ENCODE data around the gene SOCS3.

The SOCS3 gene

DNA sequence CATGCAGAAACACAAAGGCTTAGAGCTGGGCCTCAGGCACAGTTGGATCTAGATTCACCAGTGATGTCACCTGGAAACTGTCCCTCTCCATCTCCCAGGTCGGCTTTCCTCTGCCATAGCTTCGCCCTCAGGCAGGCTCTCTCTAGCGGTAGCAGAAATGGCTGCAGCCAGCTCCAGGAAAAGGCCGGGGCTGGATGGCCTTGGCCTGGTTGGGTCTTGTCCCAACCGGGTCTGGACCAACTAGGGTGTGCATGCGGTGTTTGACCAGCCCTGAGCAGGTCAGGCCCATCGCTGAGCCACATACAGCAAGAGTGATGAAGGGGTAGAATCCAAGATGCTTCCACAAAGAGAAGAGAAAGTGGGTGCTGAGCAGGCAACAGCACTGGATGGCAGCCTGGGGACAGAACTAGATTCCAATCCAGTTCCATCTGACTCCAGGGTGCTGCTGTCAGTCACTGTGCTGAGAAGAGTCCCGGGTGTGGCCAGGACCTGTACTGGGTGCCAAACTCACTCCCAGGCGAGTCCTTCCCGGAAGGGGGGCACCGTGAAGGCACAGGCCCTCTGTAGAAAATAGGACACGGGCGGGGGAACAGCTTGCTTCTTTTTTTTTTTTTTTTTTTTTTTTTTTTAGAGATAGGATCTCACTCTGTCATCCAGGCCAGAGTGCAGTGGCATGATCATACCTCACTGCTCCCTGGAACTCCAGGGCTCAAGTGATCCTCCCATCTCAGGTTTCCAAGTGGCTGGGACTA, 51.8 kb downstream of the SOCS3 start:
- DNase-seq (ENCODE audit: low read depth), result no peak

DNA sequence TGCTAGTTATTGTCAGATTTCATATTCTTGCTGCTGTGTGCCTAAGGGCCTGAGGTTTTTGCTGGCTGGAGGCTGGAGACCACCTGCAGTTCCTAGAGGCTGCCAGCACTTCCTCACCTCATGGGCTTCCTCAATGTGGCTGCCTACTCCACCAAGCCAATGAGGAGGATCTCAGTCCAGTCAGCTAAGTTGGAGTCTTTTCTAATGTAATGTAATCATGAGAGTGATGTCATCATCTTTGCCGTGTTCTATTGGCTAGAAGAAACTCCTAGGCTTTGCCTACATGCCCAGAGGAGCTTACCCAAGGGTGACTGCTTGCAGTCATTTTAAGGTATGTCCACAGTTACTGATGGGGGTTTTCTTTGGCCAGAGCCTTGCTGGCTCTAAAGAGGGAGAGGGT, 53.0 kb downstream of the SOCS3 start:
- DNase-seq (ENCODE audit: low read depth), result no peak
